Endodermal cell (in vitro differentiated cells): ENCODE measurements around the gene ECHS1. TPM values are rescaled to one million over a fixed set of nuclear protein-coding genes. Genes with fewer than 3 reads are reported as not detected.
A peak's percentile ranks its signal among the peaks of the same experiment; 100 is the strongest.

Source experiments
- DNase-seq: peaks from one replicate; pipeline ENCODE4 v3.0.0-alpha.2; 2017
- H3K27ac ChIP-seq: 2 replicates; pipeline ENCODE4 v1.5.1; 2013; ENCODE audit warnings: mild to moderate bottlenecking, low read depth, low read length, moderate library complexity
- H3K27me3 ChIP-seq: 2 replicates; pipeline ENCODE4 v1.6.1; 2013; ENCODE audit warnings: mild to moderate bottlenecking, low read length, moderate library complexity; ENCODE audit not compliant: insufficient read depth, control insufficient read depth, poor library complexity, severe bottlenecking
- H3K36me3 ChIP-seq: 2 replicates; pipeline ENCODE4 v1.7.0; 2013; ENCODE audit warnings: mild to moderate bottlenecking, low read length, moderate library complexity; ENCODE audit not compliant: control insufficient read depth, insufficient read depth
- H3K4me1 ChIP-seq: one replicate; pipeline ENCODE4 v1.7.0; 2013; ENCODE audit warnings: low read length; ENCODE audit not compliant: control insufficient read depth, insufficient read depth
- H3K4me3 ChIP-seq: 2 replicates; pipeline ENCODE4 v1.5.1; 2013; ENCODE audit warnings: mild to moderate bottlenecking, low read length, moderate library complexity
- H3K9ac ChIP-seq: 2 replicates; pipeline ENCODE4 v1.6.1; 2013; ENCODE audit warnings: mild to moderate bottlenecking, low read length, moderate library complexity; ENCODE audit not compliant: poor library complexity, severe bottlenecking; ENCODE audit errors: extremely low read depth
- H3K9me3 ChIP-seq: 2 replicates; pipeline ENCODE4 v1.6.1; 2013; ENCODE audit warnings: mild to moderate bottlenecking, low read length, moderate library complexity; ENCODE audit not compliant: control insufficient read depth
- H3K27ac Mint-ChIP-seq: 2 replicates; pipeline ENCODE4 v1.8.0; 2020; ENCODE audit warnings: mixed read lengths
- H3K27me3 Mint-ChIP-seq: 2 replicates; pipeline ENCODE4 v1.8.0; 2021; ENCODE audit warnings: mild to moderate bottlenecking, mixed read lengths; ENCODE audit not compliant: insufficient read depth
- H3K36me3 Mint-ChIP-seq: 2 replicates; pipeline ENCODE4 v1.8.0; 2020; ENCODE audit warnings: low read depth, mixed read lengths
- H3K4me1 Mint-ChIP-seq: 2 replicates; pipeline ENCODE4 v1.8.0; 2020; ENCODE audit warnings: mixed read lengths
- H3K4me3 Mint-ChIP-seq: 2 replicates; pipeline ENCODE4 v1.8.0; 2020; ENCODE audit warnings: mild to moderate bottlenecking, moderate library complexity, mixed read lengths
- H3K9me3 Mint-ChIP-seq: 2 replicates; pipeline ENCODE4 v1.8.0; 2020; ENCODE audit warnings: mild to moderate bottlenecking, mixed read lengths
- WGBS, 2 experiments: methylation state at CpG; one replicate each; pipeline versions ENCODE4 v1.1.5 to v1.1.7; 2013; ENCODE audit warnings: missing lambda C conversion rate in 2 of 2, mixed read lengths in 1 of 2; ENCODE audit not compliant: insufficient coverage in 1 of 2, insufficient read length in 1 of 2; 5-methylcytosine and 5-hydroxymethylcytosine counted together
- total RNA-seq, 2 donors: library from RNA; stranded (reverse); fragmentation: NEBNext Ultra II Directional in 1 of 2; extraction: Animal tissue kit (Norgen Biotek cat#: 25700) in 1 of 2; gene quantifications; 2 replicates in 1 of 2; 3 replicates in 1 of 2; pipeline ENCODE4 v1.2.1, GENCODE V29; 2021
- TF ChIP-seq, protein P1 (sequence below): fragments of 200-600 bp; sonication (generic); conservative IDR thresholded peaks from 2 replicates; pipeline ENCODE4 v1.5.0; 2021; ENCODE audit warnings: antibody characterized with exemption, mild to moderate bottlenecking

The ECHS1 gene
- total RNA-seq, 2 donors from 2014 or later = 92.3 to 102 TPM

GRCh38 chr10:133375357-133376115, 2.4 kb upstream of the ECHS1 start:
- WGBS, 2 experiments = 71 to 80% methylated on average over 12 of the region's 12 CpGs
- H3K4me3 Mint-ChIP-seq = no peak overlapping the region

GRCh38 chr10:133372507-133372906, 647 bp downstream of the ECHS1 start:
- Mint-ChIP-seq H3K4me1 (no peaks in the 10 kb centered on the region), H3K27ac (no peak overlapping the region), H3K9me3 (no peaks in the 10 kb centered on the region), H3K27me3 (peaks cover 38% of the 10 kb centered on the region), H3K4me3 (peak overlapping the region; percentile 72), H3K36me3 (peaks cover 32% of the 10 kb centered on the region)
- peak overlapping the region; percentile 45 for H3K4me3 ChIP-seq
- TF ChIP-seq, protein P1, sequence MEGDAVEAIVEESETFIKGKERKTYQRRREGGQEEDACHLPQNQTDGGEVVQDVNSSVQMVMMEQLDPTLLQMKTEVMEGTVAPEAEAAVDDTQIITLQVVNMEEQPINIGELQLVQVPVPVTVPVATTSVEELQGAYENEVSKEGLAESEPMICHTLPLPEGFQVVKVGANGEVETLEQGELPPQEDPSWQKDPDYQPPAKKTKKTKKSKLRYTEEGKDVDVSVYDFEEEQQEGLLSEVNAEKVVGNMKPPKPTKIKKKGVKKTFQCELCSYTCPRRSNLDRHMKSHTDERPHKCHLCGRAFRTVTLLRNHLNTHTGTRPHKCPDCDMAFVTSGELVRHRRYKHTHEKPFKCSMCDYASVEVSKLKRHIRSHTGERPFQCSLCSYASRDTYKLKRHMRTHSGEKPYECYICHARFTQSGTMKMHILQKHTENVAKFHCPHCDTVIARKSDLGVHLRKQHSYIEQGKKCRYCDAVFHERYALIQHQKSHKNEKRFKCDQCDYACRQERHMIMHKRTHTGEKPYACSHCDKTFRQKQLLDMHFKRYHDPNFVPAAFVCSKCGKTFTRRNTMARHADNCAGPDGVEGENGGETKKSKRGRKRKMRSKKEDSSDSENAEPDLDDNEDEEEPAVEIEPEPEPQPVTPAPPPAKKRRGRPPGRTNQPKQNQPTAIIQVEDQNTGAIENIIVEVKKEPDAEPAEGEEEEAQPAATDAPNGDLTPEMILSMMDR = no peak
- H3K36me3 ChIP-seq = peaks cover 27% of the 10 kb centered on the region
- H3K27ac ChIP-seq = no peak overlapping the region
- no peak overlapping the region for H3K9ac ChIP-seq
- DNase-seq = no peak
- WGBS, 2 experiments = 53 to 82% methylated on average over 6 to 19 of the region's 20 CpGs
- no peaks in the 10 kb centered on the region for H3K4me1 ChIP-seq
- H3K27me3 ChIP-seq = peaks cover 37% of the 10 kb centered on the region
- H3K9me3 ChIP-seq = no peaks in the 10 kb centered on the region

More at GRCh38 chr10:133375357-133376115, 2.4 kb upstream of the ECHS1 start:
- peaks cover 56% of the 10 kb centered on the region for H3K27me3 Mint-ChIP-seq
- no peaks in the 10 kb centered on the region for H3K4me1 Mint-ChIP-seq
- no peaks in the 10 kb centered on the region for H3K9me3 ChIP-seq
- no peak overlapping the region for H3K27ac Mint-ChIP-seq
- H3K9ac ChIP-seq = no peak overlapping the region
- H3K4me1 ChIP-seq = no peaks in the 10 kb centered on the region
- no peak overlapping the region for H3K27ac ChIP-seq
- peaks cover 7% of the 10 kb centered on the region for H3K36me3 Mint-ChIP-seq
- no peak overlapping the region for H3K4me3 ChIP-seq
- H3K36me3 ChIP-seq = peaks cover 2% of the 10 kb centered on the region
- H3K9me3 Mint-ChIP-seq = no peaks in the 10 kb centered on the region
- peaks cover 55% of the 10 kb centered on the region for H3K27me3 ChIP-seq
- TF ChIP-seq, protein P1 = no peak
- no peak for DNase-seq

DNA sequence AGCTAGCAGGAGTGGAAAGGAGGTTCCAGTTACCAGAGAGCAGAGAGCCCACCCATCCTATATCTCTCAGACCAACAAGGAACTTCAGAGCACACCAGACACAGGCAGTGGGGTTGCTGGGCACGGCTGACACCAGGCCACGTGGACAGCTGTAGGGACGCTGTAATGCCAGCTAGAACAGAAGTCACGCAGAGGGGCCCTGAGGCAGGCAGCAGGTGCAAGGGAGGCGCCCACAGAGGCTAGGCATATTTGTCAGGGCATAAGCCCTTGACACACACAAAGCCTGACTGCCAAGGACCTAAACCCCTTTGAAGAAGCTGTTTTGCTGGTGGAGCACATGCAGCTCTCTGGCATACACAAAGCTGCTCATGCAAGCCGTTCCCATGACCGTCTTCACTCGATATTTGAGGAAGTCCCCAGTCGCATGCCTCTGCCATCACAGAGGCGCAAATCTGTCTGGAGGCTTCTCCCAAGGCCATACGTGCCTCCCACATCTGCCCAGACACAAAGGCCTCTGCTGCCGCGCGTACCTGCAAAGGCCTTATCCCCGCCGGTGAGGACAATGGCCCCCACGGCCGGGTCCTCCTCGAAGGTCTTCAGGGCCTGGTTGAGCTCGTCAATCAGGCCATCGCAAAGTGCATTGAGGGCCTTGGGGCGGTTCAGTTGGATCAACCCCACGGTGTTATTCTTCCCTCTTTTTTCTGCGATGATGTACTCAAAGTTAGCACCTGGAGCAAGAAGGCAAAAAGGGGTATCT, 2.9 kb downstream of the ECHS1 start:
- no peak overlapping the region for H3K27ac ChIP-seq
- peaks cover 14% of the 10 kb centered on the region for H3K27me3 ChIP-seq
- Mint-ChIP-seq H3K4me1 (no peaks in the 10 kb centered on the region), H3K27me3 (peaks cover 15% of the 10 kb centered on the region), H3K4me3 (no peak overlapping the region), H3K36me3 (peaks cover 42% of the 10 kb centered on the region), H3K9me3 (no peaks in the 10 kb centered on the region), H3K27ac (no peak overlapping the region)
- H3K36me3 ChIP-seq = peaks cover 45% of the 10 kb centered on the region
- no peak for DNase-seq
- 92 to 96% methylated on average over 18 to 24 of the region's 24 CpGs for WGBS, 2 experiments
- TF ChIP-seq, protein P1 = no peak
- H3K4me3 ChIP-seq = no peak overlapping the region
- no peak overlapping the region for H3K9ac ChIP-seq
- no peaks in the 10 kb centered on the region for H3K4me1 ChIP-seq
- H3K9me3 ChIP-seq = no peaks in the 10 kb centered on the region
